Colonic mucosa (tissue), 4 donors: Measurements from ENCODE around the gene OR2H2. TPM values are rescaled to one million over a fixed set of nuclear protein-coding genes. Genes with fewer than 3 reads are reported as not detected.
A peak's percentile ranks its signal among the peaks of the same experiment; 100 is the strongest.

Source experiments
- DNase-seq: peaks from one replicate; pipeline ENCODE4 v3.0.0-alpha.2; 2020
- H3K27ac ChIP-seq: fragments of 200-600 bp; one replicate; pipeline ENCODE4 v1.8.0; 2021
- H3K27me3 ChIP-seq: fragments of 200-600 bp; one replicate; pipeline ENCODE4 v1.8.0; 2021
- H3K36me3 ChIP-seq: fragments of 200-600 bp; one replicate; pipeline ENCODE4 v1.8.0; 2021
- H3K4me1 ChIP-seq: fragments of 200-600 bp; one replicate; pipeline ENCODE4 v1.8.0; 2021; ENCODE audit warnings: mild to moderate bottlenecking
- H3K4me3 ChIP-seq: fragments of 200-600 bp; one replicate; pipeline ENCODE4 v1.8.0; 2021
- H3K9ac ChIP-seq, 2 donors: one replicate each; pipeline ENCODE4 v1.7.0; 2013; ENCODE audit warnings: control low read depth in 2 of 2, low read depth in 2 of 2, low read length in 2 of 2
- H3K9me3 ChIP-seq: fragments of 200-600 bp; one replicate; pipeline ENCODE4 v1.8.0; 2021
- intact Hi-C: fragments of 100-400 bp; cut with DNase I; formaldehyde crosslinking; loops from one replicate; pipeline ENCODE4 v1.14.1; 2022
- total RNA-seq, 2 donors: library from RNA; stranded (reverse); fragmentation: NEBNext Ultra II Directional in 1 of 2; extraction: Animal tissue kit (Norgen Biotek cat#: 25700) in 1 of 2; gene quantifications; one replicate each; pipeline ENCODE4 v1.2.1, GENCODE V29; 2021
- TF ChIP-seq, protein P1 (sequence below): fragments of 200-600 bp; IDR thresholded peaks from one replicate; pipeline ENCODE4 v1.8.0; 2022; ENCODE audit warnings: antibody characterized with exemption, mild to moderate bottlenecking
- donor health status: healthy.
- donor health status: DM: no; HTN: no; CAD: no.
- donor health status: DM: no; HTN: no; CAD: no.

The OR2H2 gene
- total RNA-seq, result not detected

DNA sequence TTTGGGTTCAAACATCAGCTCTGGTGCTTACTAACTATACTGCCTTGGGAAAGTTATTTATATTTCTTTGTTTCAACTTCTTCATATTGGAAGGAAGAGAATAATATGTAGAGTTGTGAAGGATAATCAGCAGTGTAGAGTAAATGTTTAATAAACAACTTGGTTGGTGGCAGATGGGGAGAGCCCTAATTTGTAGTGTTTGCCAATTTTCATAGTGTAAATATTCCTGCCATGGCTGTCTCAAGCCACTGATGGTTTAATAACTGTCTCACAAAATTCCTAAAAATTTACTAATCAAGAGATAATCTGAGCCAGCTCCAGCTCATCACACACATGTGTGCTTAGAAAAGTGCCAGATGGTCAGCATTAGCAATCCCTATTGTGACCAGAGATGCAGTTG is at the start of gene OR2H2:
Gene OR2H2, plus strand, starts transcription at position 301 of the 400 bp plus-strand sequence. CDS start 2,824 bp downstream, outside the sequence.
- no peak within 1 kb of the TSS for H3K27ac ChIP-seq
- TF ChIP-seq, protein P1, sequence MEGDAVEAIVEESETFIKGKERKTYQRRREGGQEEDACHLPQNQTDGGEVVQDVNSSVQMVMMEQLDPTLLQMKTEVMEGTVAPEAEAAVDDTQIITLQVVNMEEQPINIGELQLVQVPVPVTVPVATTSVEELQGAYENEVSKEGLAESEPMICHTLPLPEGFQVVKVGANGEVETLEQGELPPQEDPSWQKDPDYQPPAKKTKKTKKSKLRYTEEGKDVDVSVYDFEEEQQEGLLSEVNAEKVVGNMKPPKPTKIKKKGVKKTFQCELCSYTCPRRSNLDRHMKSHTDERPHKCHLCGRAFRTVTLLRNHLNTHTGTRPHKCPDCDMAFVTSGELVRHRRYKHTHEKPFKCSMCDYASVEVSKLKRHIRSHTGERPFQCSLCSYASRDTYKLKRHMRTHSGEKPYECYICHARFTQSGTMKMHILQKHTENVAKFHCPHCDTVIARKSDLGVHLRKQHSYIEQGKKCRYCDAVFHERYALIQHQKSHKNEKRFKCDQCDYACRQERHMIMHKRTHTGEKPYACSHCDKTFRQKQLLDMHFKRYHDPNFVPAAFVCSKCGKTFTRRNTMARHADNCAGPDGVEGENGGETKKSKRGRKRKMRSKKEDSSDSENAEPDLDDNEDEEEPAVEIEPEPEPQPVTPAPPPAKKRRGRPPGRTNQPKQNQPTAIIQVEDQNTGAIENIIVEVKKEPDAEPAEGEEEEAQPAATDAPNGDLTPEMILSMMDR, result no peak
- intact Hi-C loops, result loop anchor here (5.0 kb wide), 1 partner anchor 898 kb away; no protein-coding TSS in a partner anchor

DNA sequence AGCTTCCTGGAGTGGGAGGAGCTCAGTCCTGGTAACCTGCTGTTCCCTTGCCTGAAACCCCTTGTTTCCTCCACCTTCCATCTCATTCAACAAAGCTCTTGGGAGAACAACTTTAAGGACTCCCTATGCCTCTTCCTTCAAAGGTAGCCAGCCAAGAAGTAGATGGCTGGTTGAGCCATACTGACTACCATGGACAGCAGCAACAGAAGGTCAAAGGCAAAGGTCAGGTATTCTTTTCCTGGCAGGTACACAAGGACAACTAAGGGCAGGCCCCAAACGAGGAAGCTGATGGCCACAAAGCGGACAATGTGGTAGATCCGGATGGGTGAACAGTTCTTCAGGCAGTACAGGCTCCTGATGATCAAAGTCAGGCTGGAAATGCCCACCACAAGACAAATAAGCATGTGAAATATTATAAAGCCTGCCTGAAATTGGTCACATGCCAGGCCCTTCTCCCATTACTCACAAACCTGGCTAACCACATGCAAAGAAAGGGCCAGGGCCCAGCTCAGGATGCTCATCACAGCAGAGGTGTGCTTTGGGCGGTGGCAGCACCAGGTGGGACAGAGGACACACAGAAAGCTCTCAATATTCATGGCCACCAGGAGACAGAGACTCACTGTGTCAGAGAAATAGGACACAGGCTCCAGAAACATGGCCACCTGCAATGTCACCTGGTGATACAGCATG is 47.1 kb upstream of the OR2H2 start:
- DNase-seq, result no peak
- Histone ChIP-seq H3K4me1 (no peaks in the 10 kb centered on the region), H3K27me3 (no peaks in the 10 kb centered on the region), H3K27ac (no peak overlapping the region), H3K9me3 (no peaks in the 10 kb centered on the region), H3K36me3 (no peaks in the 10 kb centered on the region), H3K4me3 (no peak overlapping the region), H3K9ac (no peak overlapping the region)
- intact Hi-C loops, result no loop called here
- TF ChIP-seq, protein P1, result no peak

More for the DNA sequence above, at the start of gene OR2H2:
- no peaks in the 10 kb centered on the region for H3K4me1 ChIP-seq
- no peaks in the 10 kb centered on the region for H3K27me3 ChIP-seq
- H3K9ac ChIP-seq, result no peak within 1 kb of the TSS
- no peaks in the 10 kb centered on the region for H3K9me3 ChIP-seq
- no peaks in the 10 kb centered on the region for H3K36me3 ChIP-seq
- no peak within 1 kb of the TSS for H3K4me3 ChIP-seq
- DNase-seq, result no peak

DNA sequence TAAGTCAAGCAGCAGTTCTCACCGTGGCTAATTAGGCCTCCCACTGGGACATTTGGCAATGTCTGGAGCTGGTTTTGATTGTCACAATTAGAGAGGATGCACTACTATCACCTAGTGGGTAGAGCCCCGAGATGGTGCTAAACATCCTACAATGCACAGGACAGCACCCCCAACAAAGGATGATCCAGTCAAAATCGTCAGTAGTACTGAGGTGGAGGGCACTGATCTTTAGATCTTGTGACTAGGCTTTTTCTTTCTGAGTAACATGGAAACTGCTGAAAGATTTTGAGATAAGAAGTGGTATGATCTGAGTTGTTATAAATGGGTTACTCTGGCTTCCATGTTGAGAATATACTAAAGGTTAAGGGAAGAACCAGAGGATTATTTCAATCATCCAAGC is 37.3 kb upstream of the OR2H2 start:
- no peaks in the 10 kb centered on the region for H3K27me3 ChIP-seq
- H3K9me3 ChIP-seq, result no peaks in the 10 kb centered on the region
- intact Hi-C loops, result no loop called here
- H3K4me1 ChIP-seq, result no peaks in the 10 kb centered on the region
- TF ChIP-seq, protein P1, result no peak
- no peak overlapping the region for H3K27ac ChIP-seq
- no peak overlapping the region for H3K4me3 ChIP-seq
- no peak overlapping the region for H3K9ac ChIP-seq
- DNase-seq, result no peak
- no peaks in the 10 kb centered on the region for H3K36me3 ChIP-seq

DNA sequence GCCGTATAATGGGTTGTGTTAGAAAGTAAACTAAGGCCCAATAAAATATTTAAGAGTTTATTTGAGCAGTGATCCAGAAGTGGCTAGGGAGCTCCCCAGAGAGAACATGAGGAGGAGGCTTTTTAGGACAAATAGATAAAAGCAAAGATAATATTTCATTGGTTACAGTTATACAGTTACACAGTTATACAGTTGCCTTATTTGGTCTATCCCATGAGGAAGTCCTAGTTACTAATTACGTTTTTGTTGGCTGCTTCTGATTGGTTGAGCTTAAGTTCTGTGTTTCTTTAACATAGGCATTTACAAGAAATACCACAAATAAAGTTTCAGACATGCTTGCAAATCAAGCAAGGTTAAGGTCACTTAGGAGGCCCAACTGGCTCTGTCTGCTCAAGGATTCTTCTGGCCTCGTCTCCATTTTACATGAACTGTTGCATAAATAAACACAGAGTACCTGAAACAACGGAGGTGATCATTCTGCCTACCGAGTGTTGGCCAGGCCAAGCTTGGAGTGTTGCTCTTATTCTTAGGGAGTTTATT is 32.3 kb upstream of the OR2H2 start:
- Histone ChIP-seq H3K27me3 (peaks cover 19% of the 10 kb centered on the region), H3K4me1 (no peaks in the 10 kb centered on the region), H3K9ac (no peak overlapping the region), H3K36me3 (no peaks in the 10 kb centered on the region), H3K9me3 (no peaks in the 10 kb centered on the region), H3K4me3 (no peak overlapping the region), H3K27ac (peak overlapping the region; percentile 13)
- intact Hi-C loops, result no loop called here
- no peak for DNase-seq
- TF ChIP-seq, protein P1, result no peak

DNA sequence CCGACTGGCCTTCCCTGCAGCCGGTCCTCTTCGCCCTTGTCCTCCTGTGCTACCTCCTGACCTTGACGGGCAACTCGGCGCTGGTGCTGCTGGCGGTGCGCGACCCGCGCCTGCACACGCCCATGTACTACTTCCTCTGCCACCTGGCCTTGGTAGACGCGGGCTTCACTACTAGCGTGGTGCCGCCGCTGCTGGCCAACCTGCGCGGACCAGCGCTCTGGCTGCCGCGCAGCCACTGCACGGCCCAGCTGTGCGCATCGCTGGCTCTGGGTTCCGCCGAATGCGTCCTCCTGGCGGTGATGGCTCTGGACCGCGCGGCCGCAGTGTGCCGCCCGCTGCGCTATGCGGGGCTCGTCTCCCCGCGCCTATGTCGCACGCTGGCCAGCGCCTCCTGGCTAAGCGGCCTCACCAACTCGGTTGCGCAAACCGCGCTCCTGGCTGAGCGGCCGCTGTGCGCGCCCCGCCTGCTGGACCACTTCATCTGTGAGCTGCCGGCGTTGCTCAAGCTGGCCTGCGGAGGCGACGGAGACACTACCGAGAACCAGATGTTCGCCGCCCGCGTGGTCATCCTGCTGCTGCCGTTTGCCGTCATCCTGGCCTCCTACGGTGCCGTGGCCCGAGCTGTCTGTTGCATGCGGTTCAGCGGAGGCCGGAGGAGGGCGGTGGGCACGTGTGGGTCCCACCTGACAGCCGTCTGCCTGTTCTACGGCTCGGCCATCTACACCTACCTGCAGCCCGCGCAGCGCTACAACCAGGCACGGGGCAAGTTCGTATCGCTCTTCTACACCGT is 31.5 kb upstream of the OR2H2 start:
- Histone ChIP-seq H3K4me1 (no peaks in the 10 kb centered on the region), H3K36me3 (no peaks in the 10 kb centered on the region), H3K9me3 (no peaks in the 10 kb centered on the region), H3K27me3 (peaks cover 19% of the 10 kb centered on the region), H3K9ac (no peak overlapping the region), H3K27ac (peak overlapping the region; percentile 13), H3K4me3 (peak overlapping the region; percentile 30)
- intact Hi-C loops, result no loop called here
- DNase-seq, result peak; percentile 47
- TF ChIP-seq, protein P1, result no peak
